Psoas muscle (tissue), 8 donors: ENCODE data around the gene BUB3. TPM values are rescaled to one million over a fixed set of nuclear protein-coding genes. Genes with fewer than 3 reads are reported as not detected.

Experiments
- ATAC-seq, 4 donors: fragments of 200-7000 bp; cut with Tn5 transposase; one replicate each; pipeline ENCODE4 v1.9.1; 2020; ENCODE audit warnings: moderate library complexity in 3 of 4, mild to moderate bottlenecking in 2 of 4
- DNase-seq, 2 donors: peaks; one replicate each; pipeline ENCODE4 v3.0.0-alpha.2; 2020
- H3K27ac ChIP-seq: fragments of 200-600 bp; one replicate; pipeline ENCODE4 v1.8.0; 2022
- H3K27me3 ChIP-seq, 3 donors: fragments of 200-600 bp in 1 of 3; one replicate each; pipeline versions ENCODE4 v1.6.1 to v1.8.0; 2013 to 2022; ENCODE audit warnings: low read length in 2 of 3, mild to moderate bottlenecking in 2 of 3, moderate library complexity in 1 of 3; ENCODE audit not compliant: insufficient read depth in 3 of 3
- H3K36me3 ChIP-seq, 2 donors: fragments of 200-600 bp in 1 of 2; one replicate each; pipeline versions ENCODE4 v1.6.1 to v1.8.0; 2013 to 2022; ENCODE audit warnings: low read depth in 1 of 2, mild to moderate bottlenecking in 1 of 2, moderate library complexity in 1 of 2; ENCODE audit not compliant: insufficient read depth in 1 of 2
- H3K4me1 ChIP-seq: fragments of 200-600 bp; one replicate; pipeline ENCODE4 v1.8.0; 2022
- H3K4me3 ChIP-seq: fragments of 200-600 bp; one replicate; pipeline ENCODE4 v1.8.0; 2022; ENCODE audit warnings: mild to moderate bottlenecking
- H3K9me3 ChIP-seq: fragments of 200-600 bp; one replicate; pipeline ENCODE4 v1.8.0; 2022
- WGBS, 3 donors: extraction: QIAGEN DNeasy Blood & Tissue Kit; methylation state at CpG; one replicate each; pipeline versions ENCODE4 v1.1.6 to v1.1.7; 2013; 5-methylcytosine and 5-hydroxymethylcytosine counted together
- intact Hi-C, 2 donors: fragments of 100-400 bp; cut with DNase I; formaldehyde crosslinking; loops; one replicate each; pipeline versions ENCODE4 v1.11.0 to v1.14.2; 2022
- polyA plus RNA-seq, 3 donors: library from polyadenylated mRNA; stranded (reverse); fragments of 200-250 nt; gene quantifications; one replicate each; pipeline ENCODE4 v1.2.3, GENCODE V29; 2013
- total RNA-seq, 4 donors: library from RNA; stranded (reverse); fragmentation: NEBNext Ultra II Directional in 2 of 4; extraction: Animal tissue kit (Norgen Biotek cat#: 25700) in 2 of 4; gene quantifications; one replicate each; pipeline versions ENCODE4 v1.2.1 to v1.2.4, GENCODE V29; 2021 to 2023
- TF ChIP-seq, protein P1 (sequence below): fragments of 200-600 bp; IDR thresholded peaks from one replicate; pipeline ENCODE4 v1.8.0; 2022; ENCODE audit warnings: antibody characterized with exemption
- donor health status: healthy with polysubstance abuse.
- donor health status: DM: no; HTN: no; CAD: no; lungs with moderate emphysema.
- donor health status: Bipolar disorder and iron deficiency.
- donor health status: healthy.
- donor health status: DM: yes; HTN: yes; CAD: no.
- donor health status: DM: no; HTN: no; CAD: no.
- donor health status: DM: no; HTN: no; CAD: no.
- donor health status: DM: yes; HTN: yes; CAD: no.

BUB3 gene
- total and polyA plus RNA-seq, 7 donors, result 28.6 to 67.3 (median 32.9) TPM

DNA sequence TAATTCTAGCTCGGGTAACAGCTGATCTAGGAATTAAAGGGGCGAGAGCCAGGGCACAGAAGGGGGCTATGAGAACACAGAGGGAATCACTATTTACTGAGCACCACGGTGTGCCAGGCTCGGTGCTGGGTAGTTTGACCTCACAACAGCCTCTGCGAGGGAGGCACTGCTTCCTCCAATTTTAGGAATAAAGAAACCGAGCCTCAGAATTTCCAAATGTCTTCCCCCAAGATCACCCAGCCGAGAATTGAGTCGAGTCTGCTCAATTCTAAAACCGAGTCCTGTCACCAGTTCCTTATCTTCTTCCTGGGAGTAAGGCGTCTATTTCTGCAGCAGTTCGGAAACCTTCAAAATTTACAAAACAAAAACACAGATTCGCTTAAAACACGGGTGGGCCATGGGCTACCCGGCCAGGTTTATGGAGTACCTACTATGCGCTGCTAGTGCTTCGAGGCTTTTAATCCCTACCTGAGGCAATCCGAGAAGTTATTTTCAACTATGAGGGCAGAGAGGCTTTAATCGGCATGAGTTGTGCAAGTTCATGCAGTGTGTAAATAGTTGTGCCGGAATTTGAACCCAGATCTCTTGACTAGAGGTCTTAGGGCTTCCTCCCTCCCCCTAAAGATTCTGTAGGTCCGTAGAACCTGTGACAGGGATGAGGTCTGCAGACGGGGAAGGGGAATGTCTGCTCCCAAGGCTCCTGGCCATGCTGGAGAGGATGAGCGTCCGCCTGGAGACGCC, 7.1 kb upstream of the BUB3 start:
- no peaks in the 10 kb centered on the region for H3K36me3 ChIP-seq
- DNase-seq (no peak), ATAC-seq (no peak)
- WGBS, 3 donors, result 16 to 22% (median 17%) methylated on average over 24 of the region's 24 CpGs
- TF ChIP-seq, protein P1, sequence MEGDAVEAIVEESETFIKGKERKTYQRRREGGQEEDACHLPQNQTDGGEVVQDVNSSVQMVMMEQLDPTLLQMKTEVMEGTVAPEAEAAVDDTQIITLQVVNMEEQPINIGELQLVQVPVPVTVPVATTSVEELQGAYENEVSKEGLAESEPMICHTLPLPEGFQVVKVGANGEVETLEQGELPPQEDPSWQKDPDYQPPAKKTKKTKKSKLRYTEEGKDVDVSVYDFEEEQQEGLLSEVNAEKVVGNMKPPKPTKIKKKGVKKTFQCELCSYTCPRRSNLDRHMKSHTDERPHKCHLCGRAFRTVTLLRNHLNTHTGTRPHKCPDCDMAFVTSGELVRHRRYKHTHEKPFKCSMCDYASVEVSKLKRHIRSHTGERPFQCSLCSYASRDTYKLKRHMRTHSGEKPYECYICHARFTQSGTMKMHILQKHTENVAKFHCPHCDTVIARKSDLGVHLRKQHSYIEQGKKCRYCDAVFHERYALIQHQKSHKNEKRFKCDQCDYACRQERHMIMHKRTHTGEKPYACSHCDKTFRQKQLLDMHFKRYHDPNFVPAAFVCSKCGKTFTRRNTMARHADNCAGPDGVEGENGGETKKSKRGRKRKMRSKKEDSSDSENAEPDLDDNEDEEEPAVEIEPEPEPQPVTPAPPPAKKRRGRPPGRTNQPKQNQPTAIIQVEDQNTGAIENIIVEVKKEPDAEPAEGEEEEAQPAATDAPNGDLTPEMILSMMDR, result no peak
- peaks cover 0 to 100% (median 77%) of the 10 kb centered on the region in 3 donors for H3K27me3 ChIP-seq
- no peak overlapping the region for H3K4me3 ChIP-seq
- peaks cover 27% of the 10 kb centered on the region for H3K4me1 ChIP-seq
- no peak overlapping the region for H3K27ac ChIP-seq
- intact Hi-C loops, result no loop called here
- H3K9me3 ChIP-seq, result no peaks in the 10 kb centered on the region

DNA sequence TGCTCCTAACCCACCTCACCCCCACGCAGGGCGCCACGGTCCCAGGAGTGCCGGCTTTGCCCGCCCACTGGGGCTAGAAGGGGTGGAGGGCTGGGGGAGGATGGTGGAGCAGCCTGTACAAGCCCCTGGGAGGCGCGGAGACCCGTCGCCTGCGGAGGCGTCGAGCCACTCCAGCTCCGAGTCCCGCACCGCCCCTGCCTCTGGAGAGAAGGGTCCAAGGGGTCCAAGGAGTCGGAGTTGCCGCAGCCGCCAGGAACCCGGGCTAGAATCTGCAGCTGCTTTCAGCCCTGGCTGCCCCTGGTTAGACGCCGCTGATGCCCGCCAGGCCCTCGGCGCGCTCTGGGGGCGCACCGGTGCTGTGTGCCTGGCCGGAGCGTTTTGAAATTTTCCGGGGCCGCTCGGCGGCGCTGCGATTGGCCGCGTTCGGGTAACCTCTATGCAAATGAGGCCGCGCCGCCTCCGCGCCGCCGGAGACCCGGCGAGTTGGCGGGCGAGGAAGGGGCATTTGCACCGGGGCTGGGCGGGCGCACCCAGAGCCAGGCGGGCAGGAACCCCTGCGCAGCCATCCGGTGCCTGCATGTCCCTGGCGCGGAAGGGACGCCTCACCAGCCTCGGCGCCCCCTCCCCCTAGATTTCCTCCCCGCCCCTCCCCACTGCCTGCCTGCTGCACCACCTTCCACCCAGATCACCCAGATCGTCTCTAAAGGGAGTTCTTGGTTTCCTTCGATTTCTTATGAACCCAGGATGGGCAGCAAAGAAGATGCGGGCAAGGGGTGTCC, 6.4 kb upstream of the BUB3 start, which contains the start of gene HMX2:
TSS of gene HMX2 (plus strand) at position 502 of the 779 bp plus-strand sequence. CDS start at position 745, 243 bp downstream.
- intact Hi-C loops, result no loop called here
- no peak within 1 kb of the TSS for H3K27ac ChIP-seq
- DNase-seq, result no peak
- H3K36me3 ChIP-seq, result no peaks in the 10 kb centered on the region
- ATAC-seq, result no peak
- no peak within 1 kb of the TSS for H3K4me3 ChIP-seq
- peaks cover 3 to 100% (median 72%) of the 10 kb centered on the region in 3 donors for H3K27me3 ChIP-seq
- H3K9me3 ChIP-seq, result no peaks in the 10 kb centered on the region
- TF ChIP-seq, protein P1, result no peak
- 1 to 2% (median 1%) methylated on average over 42 to 64 of the region's 64 CpGs for WGBS, 3 donors
- peaks cover 27% of the 10 kb centered on the region for H3K4me1 ChIP-seq

DNA sequence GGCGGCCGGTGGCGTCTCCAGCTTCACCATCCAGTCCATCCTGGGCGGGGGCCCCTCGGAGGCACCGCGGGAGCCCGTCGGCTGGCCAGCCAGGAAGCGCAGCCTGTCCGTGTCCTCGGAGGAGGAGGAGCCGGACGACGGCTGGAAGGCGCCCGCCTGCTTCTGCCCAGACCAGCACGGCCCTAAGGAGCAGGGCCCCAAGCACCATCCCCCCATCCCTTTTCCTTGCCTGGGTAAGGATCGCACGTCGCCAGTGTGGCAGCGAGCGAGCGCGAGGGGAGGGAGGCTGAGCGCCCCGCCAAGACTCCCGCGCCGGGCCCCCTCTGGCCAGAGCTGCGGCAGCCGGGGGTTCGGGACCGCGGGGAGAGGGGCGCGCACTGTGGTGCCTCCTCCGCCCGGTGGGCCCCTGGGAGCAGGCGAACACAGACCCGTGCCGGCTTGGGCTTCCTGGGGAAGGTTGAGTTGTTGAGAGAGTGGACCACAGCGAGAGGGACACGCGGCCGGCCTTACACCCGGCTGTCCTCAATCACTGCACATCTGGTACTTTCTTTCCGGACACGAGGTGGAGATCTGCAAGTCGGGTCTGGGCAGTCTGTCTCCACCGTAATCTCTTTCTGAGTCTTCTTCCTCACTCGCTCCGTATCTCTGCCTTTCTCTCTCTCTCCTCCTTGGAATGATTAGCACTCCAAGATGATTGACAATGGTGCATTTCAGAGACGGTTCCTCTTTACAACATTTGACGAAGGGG, 5.6 kb upstream of the BUB3 start:
- intact Hi-C loops, result no loop called here
- H3K4me3 ChIP-seq, result no peak overlapping the region
- H3K9me3 ChIP-seq, result no peaks in the 10 kb centered on the region
- TF ChIP-seq, protein P1, result no peak
- 1 to 3% (median 2%) methylated on average over 38 to 55 of the region's 55 CpGs for WGBS, 3 donors
- H3K27ac ChIP-seq, result no peak overlapping the region
- peaks cover 3 to 98% (median 65%) of the 10 kb centered on the region in 3 donors for H3K27me3 ChIP-seq
- DNase-seq (no peak), ATAC-seq (no peak)
- H3K4me1 ChIP-seq, result peaks cover 27% of the 10 kb centered on the region
- H3K36me3 ChIP-seq, result no peaks in the 10 kb centered on the region

DNA sequence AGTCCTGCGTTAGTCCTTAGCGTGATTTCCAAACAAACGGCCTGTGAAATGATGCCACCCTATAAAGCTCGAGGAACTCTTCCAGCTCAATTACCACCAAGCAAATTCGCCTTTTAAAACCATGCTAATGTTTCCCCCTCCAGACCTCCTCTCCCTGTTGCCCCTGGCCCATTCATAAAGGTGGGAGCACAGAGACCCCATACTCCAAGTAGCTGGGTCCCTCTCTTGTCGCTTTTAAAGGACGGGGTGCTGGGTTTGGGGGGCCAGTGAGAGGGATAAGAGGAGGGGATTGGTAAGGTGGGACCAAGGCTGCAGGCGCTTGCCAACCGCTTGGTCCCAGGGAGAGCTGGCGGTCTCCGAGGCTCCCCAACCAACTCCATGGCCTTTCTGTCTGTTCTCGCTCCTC, 5.0 kb upstream of the BUB3 start:
- H3K27ac ChIP-seq, result no peak overlapping the region
- H3K4me1 ChIP-seq, result peaks cover 27% of the 10 kb centered on the region
- intact Hi-C loops, result no loop called here
- ATAC-seq, result no peak
- no peak for DNase-seq
- no peaks in the 10 kb centered on the region for H3K9me3 ChIP-seq
- WGBS, 3 donors, result 5 to 6% (median 6%) methylated on average over 12 of the region's 12 CpGs
- H3K36me3 ChIP-seq, result no peaks in the 10 kb centered on the region
- H3K27me3 ChIP-seq, result peaks cover 3 to 93% (median 64%) of the 10 kb centered on the region in 3 donors
- H3K4me3 ChIP-seq, result peak overlapping the region; percentile 58
- TF ChIP-seq, protein P1, result no peak
